ENCODE measurements around the gene SP7.

SP7 gene

DNA sequence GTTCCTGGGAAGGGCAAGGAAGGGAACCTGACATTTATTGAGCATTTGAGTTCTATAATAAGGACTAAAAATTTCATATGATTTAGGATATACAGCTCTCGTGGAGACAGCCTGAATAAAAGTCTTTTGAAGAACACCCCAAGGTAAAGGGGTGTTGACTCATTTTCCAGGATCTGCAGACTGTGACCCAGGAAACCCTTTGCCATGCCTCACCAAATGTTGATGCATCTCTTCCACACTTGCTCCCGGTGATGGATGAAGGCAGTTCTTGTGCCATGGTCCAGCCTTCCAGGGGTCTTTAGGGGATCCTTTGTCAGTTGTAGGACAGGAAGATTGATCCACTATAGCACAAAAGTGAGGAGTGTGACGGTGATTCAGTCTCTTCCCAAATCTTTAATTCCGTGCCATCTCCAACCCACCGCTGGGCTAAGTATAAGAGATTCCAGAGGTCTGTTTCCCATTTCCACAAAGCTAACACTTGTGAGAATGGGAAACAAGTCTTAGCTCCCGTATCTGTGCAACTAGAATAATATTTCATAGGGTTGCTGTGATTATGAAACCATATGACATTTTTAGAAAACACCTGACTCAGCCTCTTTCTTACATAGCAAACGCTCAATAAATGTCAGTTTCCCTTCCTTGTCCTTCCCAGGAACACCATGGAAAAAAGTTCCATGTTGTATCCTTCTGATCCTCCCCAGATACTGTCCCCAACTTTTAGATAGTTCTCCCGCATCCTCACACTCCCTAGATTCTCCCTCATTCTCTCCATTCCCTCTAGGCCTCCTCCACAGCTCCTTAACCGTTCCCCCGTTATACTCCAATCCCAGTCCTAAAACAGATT, 15.6 kb downstream of the SP7 start:
- H3K9me3 ChIP-seq (replicated peaks; ENCODE audit: insufficient read depth, low read length): no peaks in the 10 kb centered on the region
- no peak for TF ChIP-seq EZH2phosphoT487 (IDR thresholded peaks at IDR 0.05; ENCODE audit: low read length)
- TF ChIP-seq, protein P1, sequence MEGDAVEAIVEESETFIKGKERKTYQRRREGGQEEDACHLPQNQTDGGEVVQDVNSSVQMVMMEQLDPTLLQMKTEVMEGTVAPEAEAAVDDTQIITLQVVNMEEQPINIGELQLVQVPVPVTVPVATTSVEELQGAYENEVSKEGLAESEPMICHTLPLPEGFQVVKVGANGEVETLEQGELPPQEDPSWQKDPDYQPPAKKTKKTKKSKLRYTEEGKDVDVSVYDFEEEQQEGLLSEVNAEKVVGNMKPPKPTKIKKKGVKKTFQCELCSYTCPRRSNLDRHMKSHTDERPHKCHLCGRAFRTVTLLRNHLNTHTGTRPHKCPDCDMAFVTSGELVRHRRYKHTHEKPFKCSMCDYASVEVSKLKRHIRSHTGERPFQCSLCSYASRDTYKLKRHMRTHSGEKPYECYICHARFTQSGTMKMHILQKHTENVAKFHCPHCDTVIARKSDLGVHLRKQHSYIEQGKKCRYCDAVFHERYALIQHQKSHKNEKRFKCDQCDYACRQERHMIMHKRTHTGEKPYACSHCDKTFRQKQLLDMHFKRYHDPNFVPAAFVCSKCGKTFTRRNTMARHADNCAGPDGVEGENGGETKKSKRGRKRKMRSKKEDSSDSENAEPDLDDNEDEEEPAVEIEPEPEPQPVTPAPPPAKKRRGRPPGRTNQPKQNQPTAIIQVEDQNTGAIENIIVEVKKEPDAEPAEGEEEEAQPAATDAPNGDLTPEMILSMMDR (IDR thresholded peaks at IDR 0.05; ENCODE audit: low read length): no peak
- TF ChIP-seq EZH2 (optimal IDR thresholded peaks at IDR 0.05; ENCODE audit: low read depth, low read length): no peak
- no peaks in the 10 kb centered on the region for H4K20me1 ChIP-seq (ENCODE audit: insufficient read depth, low read length)
- peaks cover 27% of the 10 kb centered on the region for H3F3A ChIP-seq (ENCODE audit: insufficient read depth, low read length)
- H2AFZ ChIP-seq (ENCODE audit: low read length): peak overlapping the region; percentile 94
- H3K4me1 ChIP-seq (ENCODE audit: low read length): peaks cover 17% of the 10 kb centered on the region
- H3K4me3 ChIP-seq (ENCODE audit: low read length): peak overlapping the region; percentile 98
- 0 out of 2 replicates have a peak, but pooled peaks cover 3% of the 10 kb centered on the region for H3K36me3 ChIP-seq (replicated peaks; ENCODE audit: insufficient read depth, low read length)
- H3K79me2 ChIP-seq (ENCODE audit: low read length): peaks cover 23% of the 10 kb centered on the region
- no peak for DNase-seq
- peak overlapping the region; percentile 84 for H3K9ac ChIP-seq (ENCODE audit: low read length)
- H3K4me2 ChIP-seq (ENCODE audit: low read depth, low read length): peak overlapping the region; percentile 96
- H3K27me3 ChIP-seq (replicated peaks; ENCODE audit: insufficient read depth, low read length): no peaks in the 10 kb centered on the region
- peak overlapping the region; percentile 89 for H3K27ac ChIP-seq (ENCODE audit: low read length)
- H3K9me2 ChIP-seq (replicated peaks; ENCODE audit: insufficient read depth, low read length): no peaks in the 10 kb centered on the region

DNA sequence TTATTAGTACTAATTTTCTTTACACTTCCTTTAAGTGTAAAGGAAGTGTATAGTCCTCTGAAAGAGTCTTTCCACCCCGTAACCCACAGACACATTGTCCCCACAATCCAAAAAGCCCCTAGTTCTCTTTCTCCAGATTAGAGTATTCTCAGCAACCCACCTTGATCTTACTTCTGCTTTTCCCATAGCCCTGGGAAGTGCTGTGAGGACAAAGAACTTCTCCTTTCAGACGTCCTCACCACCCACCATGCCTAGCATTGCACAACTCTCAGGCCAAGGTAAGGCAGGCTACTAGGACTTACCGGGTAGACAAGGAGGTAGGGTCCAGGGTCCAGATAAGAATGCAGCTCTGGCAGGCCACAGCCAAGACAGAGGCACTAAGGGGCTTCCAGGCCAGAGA, 22.2 kb downstream of the SP7 start:
- 0 out of 2 replicates have a peak, but pooled peaks cover 3% of the 10 kb centered on the region for H3K36me3 ChIP-seq (replicated peaks; ENCODE audit: insufficient read depth, low read length)
- H3K4me1 ChIP-seq (ENCODE audit: low read length): peaks cover 5% of the 10 kb centered on the region
- H3K9ac ChIP-seq (ENCODE audit: low read length): no peak overlapping the region
- no peaks in the 10 kb centered on the region for H3K9me2 ChIP-seq (replicated peaks; ENCODE audit: insufficient read depth, low read length)
- peaks cover 1% of the 10 kb centered on the region for H3F3A ChIP-seq (ENCODE audit: insufficient read depth, low read length)
- no peak overlapping the region for H2AFZ ChIP-seq (ENCODE audit: low read length)
- H3K4me2 ChIP-seq (ENCODE audit: low read depth, low read length): no peak overlapping the region
- H3K79me2 ChIP-seq (ENCODE audit: low read length): peaks cover 8% of the 10 kb centered on the region
- H3K27ac ChIP-seq (ENCODE audit: low read length): no peak overlapping the region
- H3K4me3 ChIP-seq (ENCODE audit: low read length): no peak overlapping the region
- no peaks in the 10 kb centered on the region for H3K27me3 ChIP-seq (replicated peaks; ENCODE audit: insufficient read depth, low read length)
- TF ChIP-seq EZH2phosphoT487 (IDR thresholded peaks at IDR 0.05; ENCODE audit: low read length): no peak
- TF ChIP-seq, protein P1 (IDR thresholded peaks at IDR 0.05; ENCODE audit: low read length): no peak
- no peak for TF ChIP-seq EZH2 (optimal IDR thresholded peaks at IDR 0.05; ENCODE audit: low read depth, low read length)
- no peak for DNase-seq
- H3K9me3 ChIP-seq (replicated peaks; ENCODE audit: insufficient read depth, low read length): no peaks in the 10 kb centered on the region
- no peaks in the 10 kb centered on the region for H4K20me1 ChIP-seq (ENCODE audit: insufficient read depth, low read length)

DNA sequence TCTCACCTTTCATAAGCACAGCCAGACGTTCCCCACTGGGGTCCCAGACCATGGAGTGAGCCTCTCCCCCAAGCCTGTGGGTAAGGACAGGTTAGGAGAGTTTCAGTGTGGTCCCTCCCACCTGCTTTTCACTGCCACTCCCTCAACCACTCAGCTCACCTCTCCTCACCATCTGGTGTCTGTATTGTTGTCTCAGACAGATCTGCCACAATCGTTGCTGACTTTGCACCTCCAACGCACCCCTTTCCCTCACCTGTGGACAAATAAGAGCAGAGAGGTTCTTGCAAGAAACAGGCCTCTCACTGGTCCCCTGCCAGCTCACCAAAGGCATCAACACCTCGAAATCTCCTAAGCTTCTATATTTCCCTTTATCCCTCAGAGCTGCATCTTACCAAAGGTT, 27.9 kb downstream of the SP7 start:
- Histone ChIP-seq H3K9me2 (replicated peaks; ENCODE audit: insufficient read depth, low read length) (no peaks in the 10 kb centered on the region), H3K9ac (ENCODE audit: low read length) (peak overlapping the region; percentile 33; the same call in 1 of the 2 replicates), H3F3A (ENCODE audit: insufficient read depth, low read length) (peaks cover 15% of the 10 kb centered on the region), H3K27me3 (replicated peaks; ENCODE audit: insufficient read depth, low read length) (no peaks in the 10 kb centered on the region), H3K4me3 (ENCODE audit: low read length) (no peak overlapping the region), H3K36me3 (replicated peaks; ENCODE audit: insufficient read depth, low read length) (peaks cover 9% of the 10 kb centered on the region; the same call in 1 of the 2 replicates), H3K4me1 (ENCODE audit: low read length) (peaks cover 19% of the 10 kb centered on the region), H3K9me3 (replicated peaks; ENCODE audit: insufficient read depth, low read length) (no peaks in the 10 kb centered on the region), H3K4me2 (ENCODE audit: low read depth, low read length) (peak overlapping the region; percentile 51), H2AFZ (ENCODE audit: low read length) (no peak overlapping the region), H3K79me2 (ENCODE audit: low read length) (peaks cover 12% of the 10 kb centered on the region), H3K27ac (ENCODE audit: low read length) (peak overlapping the region; percentile 72), H4K20me1 (ENCODE audit: insufficient read depth, low read length) (no peaks in the 10 kb centered on the region)
- TF ChIP-seq EZH2phosphoT487 (IDR thresholded peaks at IDR 0.05; ENCODE audit: low read length): no peak
- TF ChIP-seq, protein P1 (IDR thresholded peaks at IDR 0.05; ENCODE audit: low read length): no peak
- TF ChIP-seq EZH2 (optimal IDR thresholded peaks at IDR 0.05; ENCODE audit: low read depth, low read length): no peak
- peak; percentile 82 for DNase-seq
